ENCODE results near the gene SPTSSB. TPM values are rescaled to one million over a fixed set of nuclear protein-coding genes. Genes with fewer than 3 reads are reported as not detected.

The SPTSSB gene
- total RNA-seq, 1 experiment from 2014 or later = 15.7 TPM

DNA sequence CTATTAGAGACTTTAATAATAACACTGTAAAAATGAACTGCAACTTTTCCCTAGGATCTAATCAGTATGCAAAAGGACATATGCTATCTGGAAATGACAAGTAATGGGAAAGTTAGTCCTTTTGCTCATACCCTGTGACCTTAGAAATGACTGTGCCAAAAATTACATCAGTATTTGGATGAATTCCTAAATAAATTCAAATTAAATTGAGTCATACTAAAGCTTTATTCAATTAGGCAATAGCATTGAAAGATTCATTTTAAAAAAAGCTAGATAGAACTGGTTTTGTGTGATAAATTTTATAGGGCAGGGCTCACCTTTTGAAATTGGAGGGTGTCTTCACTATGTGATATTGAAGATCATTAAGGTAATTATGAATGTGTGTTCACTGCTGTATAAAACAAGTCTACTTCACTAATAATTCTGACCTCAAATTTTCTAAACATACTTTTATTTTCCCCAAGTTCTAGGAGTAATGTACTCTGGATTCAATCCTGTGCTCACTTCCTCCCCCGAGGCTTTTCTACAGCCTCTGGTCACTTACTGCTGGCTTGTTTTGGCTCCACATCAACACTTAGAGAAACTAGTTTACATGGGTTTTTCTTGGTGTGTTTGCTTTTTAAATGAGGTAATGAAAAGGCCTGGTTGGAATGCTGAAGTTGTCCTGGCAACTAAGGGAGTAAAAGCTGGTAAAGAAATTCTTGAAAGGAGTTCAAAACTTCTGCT, 44.4 kb upstream of the SPTSSB start (continued):
- TF ChIP-seq, protein P1, sequence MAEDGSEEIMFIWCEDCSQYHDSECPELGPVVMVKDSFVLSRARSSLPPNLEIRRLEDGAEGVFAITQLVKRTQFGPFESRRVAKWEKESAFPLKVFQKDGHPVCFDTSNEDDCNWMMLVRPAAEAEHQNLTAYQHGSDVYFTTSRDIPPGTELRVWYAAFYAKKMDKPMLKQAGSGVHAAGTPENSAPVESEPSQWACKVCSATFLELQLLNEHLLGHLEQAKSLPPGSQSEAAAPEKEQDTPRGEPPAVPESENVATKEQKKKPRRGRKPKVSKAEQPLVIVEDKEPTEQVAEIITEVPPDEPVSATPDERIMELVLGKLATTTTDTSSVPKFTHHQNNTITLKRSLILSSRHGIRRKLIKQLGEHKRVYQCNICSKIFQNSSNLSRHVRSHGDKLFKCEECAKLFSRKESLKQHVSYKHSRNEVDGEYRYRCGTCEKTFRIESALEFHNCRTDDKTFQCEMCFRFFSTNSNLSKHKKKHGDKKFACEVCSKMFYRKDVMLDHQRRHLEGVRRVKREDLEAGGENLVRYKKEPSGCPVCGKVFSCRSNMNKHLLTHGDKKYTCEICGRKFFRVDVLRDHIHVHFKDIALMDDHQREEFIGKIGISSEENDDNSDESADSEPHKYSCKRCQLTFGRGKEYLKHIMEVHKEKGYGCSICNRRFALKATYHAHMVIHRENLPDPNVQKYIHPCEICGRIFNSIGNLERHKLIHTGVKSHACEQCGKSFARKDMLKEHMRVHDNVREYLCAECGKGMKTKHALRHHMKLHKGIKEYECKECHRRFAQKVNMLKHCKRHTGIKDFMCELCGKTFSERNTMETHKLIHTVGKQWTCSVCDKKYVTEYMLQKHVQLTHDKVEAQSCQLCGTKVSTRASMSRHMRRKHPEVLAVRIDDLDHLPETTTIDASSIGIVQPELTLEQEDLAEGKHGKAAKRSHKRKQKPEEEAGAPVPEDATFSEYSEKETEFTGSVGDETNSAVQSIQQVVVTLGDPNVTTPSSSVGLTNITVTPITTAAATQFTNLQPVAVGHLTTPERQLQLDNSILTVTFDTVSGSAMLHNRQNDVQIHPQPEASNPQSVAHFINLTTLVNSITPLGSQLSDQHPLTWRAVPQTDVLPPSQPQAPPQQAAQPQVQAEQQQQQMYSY (CRISPR knock-in tag; IDR thresholded peaks at IDR 0.05) = no peak
- TF ChIP-seq ARID4B (CRISPR knock-in tag; IDR thresholded peaks at IDR 0.05; ENCODE audit: borderline replicate concordance) = no peak
- TF ChIP-seq, protein P2, sequence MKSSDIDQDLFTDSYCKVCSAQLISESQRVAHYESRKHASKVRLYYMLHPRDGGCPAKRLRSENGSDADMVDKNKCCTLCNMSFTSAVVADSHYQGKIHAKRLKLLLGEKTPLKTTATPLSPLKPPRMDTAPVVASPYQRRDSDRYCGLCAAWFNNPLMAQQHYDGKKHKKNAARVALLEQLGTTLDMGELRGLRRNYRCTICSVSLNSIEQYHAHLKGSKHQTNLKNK (CRISPR knock-in tag; IDR thresholded peaks at IDR 0.05) = no peak
- no peak for TF ChIP-seq EMX1 (CRISPR knock-in tag; IDR thresholded peaks at IDR 0.05)
- no peak for TF ChIP-seq JUN (CRISPR knock-in tag; IDR thresholded peaks at IDR 0.05)
- TF ChIP-seq, protein P3, sequence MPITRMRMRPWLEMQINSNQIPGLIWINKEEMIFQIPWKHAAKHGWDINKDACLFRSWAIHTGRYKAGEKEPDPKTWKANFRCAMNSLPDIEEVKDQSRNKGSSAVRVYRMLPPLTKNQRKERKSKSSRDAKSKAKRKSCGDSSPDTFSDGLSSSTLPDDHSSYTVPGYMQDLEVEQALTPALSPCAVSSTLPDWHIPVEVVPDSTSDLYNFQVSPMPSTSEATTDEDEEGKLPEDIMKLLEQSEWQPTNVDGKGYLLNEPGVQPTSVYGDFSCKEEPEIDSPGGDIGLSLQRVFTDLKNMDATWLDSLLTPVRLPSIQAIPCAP (CRISPR knock-in tag; IDR thresholded peaks at IDR 0.05) = no peak
- no peak for TF ChIP-seq ELF4 (CRISPR knock-in tag; IDR thresholded peaks at IDR 0.05; ENCODE audit: low read depth)
- TF ChIP-seq NFATC4 (CRISPR knock-in tag; IDR thresholded peaks at IDR 0.05) = no peak
- TF ChIP-seq, protein P4, sequence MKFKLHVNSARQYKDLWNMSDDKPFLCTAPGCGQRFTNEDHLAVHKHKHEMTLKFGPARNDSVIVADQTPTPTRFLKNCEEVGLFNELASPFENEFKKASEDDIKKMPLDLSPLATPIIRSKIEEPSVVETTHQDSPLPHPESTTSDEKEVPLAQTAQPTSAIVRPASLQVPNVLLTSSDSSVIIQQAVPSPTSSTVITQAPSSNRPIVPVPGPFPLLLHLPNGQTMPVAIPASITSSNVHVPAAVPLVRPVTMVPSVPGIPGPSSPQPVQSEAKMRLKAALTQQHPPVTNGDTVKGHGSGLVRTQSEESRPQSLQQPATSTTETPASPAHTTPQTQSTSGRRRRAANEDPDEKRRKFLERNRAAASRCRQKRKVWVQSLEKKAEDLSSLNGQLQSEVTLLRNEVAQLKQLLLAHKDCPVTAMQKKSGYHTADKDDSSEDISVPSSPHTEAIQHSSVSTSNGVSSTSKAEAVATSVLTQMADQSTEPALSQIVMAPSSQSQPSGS (CRISPR knock-in tag; IDR thresholded peaks at IDR 0.05; ENCODE audit: borderline replicate concordance, low read depth) = no peak

DNA sequence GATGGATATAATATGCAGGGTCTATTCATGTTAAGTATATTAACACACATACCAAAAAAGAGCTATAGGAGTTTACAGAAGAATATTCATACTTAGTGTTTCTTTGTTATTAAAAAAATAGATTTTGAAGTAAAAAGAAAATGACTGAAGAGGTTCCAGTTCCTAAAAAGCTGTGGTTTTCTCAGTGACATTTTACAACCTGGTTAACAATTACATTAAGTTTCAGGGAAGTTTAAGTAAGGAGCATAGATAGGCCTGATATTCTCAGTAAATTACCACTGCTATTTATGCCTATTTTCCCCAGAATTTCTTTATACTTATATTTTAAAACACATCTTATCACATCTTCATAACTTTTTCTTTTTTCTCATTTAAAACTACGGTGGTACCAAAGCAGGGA, 43.6 kb upstream of the SPTSSB start:
- H3K27me3 Mint-ChIP-seq (ENCODE audit: low read depth) = no peaks in the 10 kb centered on the region; the same call in none of the 2 replicates
- no peak for ATAC-seq
- POLR2A ChIA-PET = no interaction called here
- CTCF ChIA-PET = no interaction called here
- H3K4me3 Mint-ChIP-seq = no peak overlapping the region
- DNase-seq (ENCODE audit: low spot score) = no peak
- peaks cover 38% of the 10 kb centered on the region for H3K36me3 Mint-ChIP-seq
- peaks cover 39% of the 10 kb centered on the region for H3K4me1 Mint-ChIP-seq
- H3K27ac Mint-ChIP-seq = no peak overlapping the region
- H3K9me3 Mint-ChIP-seq = peaks cover 35% of the 10 kb centered on the region
- TF ChIP-seq TEAD4 (CRISPR knock-in tag; IDR thresholded peaks at IDR 0.05) = no peak
- no peak for TF ChIP-seq JUN (CRISPR knock-in tag; IDR thresholded peaks at IDR 0.05)
- TF ChIP-seq ARID4B (CRISPR knock-in tag; IDR thresholded peaks at IDR 0.05; ENCODE audit: borderline replicate concordance) = no peak
- TF ChIP-seq, protein P5, sequence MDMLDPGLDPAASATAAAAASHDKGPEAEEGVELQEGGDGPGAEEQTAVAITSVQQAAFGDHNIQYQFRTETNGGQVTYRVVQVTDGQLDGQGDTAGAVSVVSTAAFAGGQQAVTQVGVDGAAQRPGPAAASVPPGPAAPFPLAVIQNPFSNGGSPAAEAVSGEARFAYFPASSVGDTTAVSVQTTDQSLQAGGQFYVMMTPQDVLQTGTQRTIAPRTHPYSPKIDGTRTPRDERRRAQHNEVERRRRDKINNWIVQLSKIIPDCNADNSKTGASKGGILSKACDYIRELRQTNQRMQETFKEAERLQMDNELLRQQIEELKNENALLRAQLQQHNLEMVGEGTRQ (CRISPR knock-in tag; IDR thresholded peaks at IDR 0.05) = no peak
- no peak for TF ChIP-seq ZSCAN18 (CRISPR knock-in tag; IDR thresholded peaks at IDR 0.05)
- no peak for TF ChIP-seq GTF2I (CRISPR knock-in tag; conservative IDR thresholded peaks at IDR 0.05)
- TF ChIP-seq, protein P6, sequence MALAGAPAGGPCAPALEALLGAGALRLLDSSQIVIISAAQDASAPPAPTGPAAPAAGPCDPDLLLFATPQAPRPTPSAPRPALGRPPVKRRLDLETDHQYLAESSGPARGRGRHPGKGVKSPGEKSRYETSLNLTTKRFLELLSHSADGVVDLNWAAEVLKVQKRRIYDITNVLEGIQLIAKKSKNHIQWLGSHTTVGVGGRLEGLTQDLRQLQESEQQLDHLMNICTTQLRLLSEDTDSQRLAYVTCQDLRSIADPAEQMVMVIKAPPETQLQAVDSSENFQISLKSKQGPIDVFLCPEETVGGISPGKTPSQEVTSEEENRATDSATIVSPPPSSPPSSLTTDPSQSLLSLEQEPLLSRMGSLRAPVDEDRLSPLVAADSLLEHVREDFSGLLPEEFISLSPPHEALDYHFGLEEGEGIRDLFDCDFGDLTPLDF (CRISPR knock-in tag; IDR thresholded peaks at IDR 0.05) = no peak
- TF ChIP-seq ZNF121 (CRISPR knock-in tag; IDR thresholded peaks at IDR 0.05) = no peak
